Mammary epithelial cell (primary cell): ENCODE data around the gene NXPH1.

ENCODE experiments used
- CTCF ChIP-seq, 2 donors: IDR thresholded peaks in 1 of 2; conservative IDR thresholded peaks in 1 of 2; 2 replicates each; pipeline ENCODE4 v1.5.1; 2011 to 2012; ENCODE audit warnings: inconsistent platforms in 2 of 2, low read length in 2 of 2, mild to moderate bottlenecking in 2 of 2, control low read depth in 1 of 2, low read depth in 1 of 2; ENCODE audit not compliant: insufficient read depth in 1 of 2; ENCODE audit errors: extremely low read depth in 1 of 2
- EZH2 ChIP-seq: IDR thresholded peaks from 2 replicates; pipeline ENCODE4 v1.6.1; 2012; ENCODE audit warnings: low read length, inconsistent platforms, borderline replicate concordance

- TF ChIP-seq CTCF (conservative IDR thresholded peaks at IDR 0.05 in 1 of 2, IDR thresholded peaks at IDR 0.05 in 1 of 2; ENCODE audit: extremely low read depth in 1 of 2, insufficient read depth in 1 of 2, low read depth in 1 of 2, low read length in 2 of 2) (no peak), EZH2 (no peak)
Measured at GRCh38 chr7:8481096-8481495, 47.7 kb downstream of the NXPH1 start.
